GM23248 (cell line): ENCODE data around the gene NTMT1. TPM values are rescaled to one million over a fixed set of nuclear protein-coding genes. Genes with fewer than 3 reads are reported as not detected.

Experiments
- DNase-seq: peaks from one replicate; pipeline ENCODE4 v3.0.0-alpha.2; 2015
- H2AFZ ChIP-seq: fragments of 200-600 bp; sonication (generic); 2 replicates; pipeline ENCODE4 v1.6.1; 2016; ENCODE audit warnings: antibody characterized with exemption
- H3F3A ChIP-seq: fragments of 200-600 bp; sonication (generic); 2 replicates; pipeline ENCODE4 v1.6.1; 2016; ENCODE audit warnings: mild to moderate bottlenecking, antibody characterized with exemption, mixed run types; ENCODE audit not compliant: insufficient read depth
- H3K27ac ChIP-seq: fragments of 200-600 bp; sonication (generic); 2 replicates; pipeline ENCODE4 v1.5.1; 2016; ENCODE audit warnings: mild to moderate bottlenecking
- H3K27me3 ChIP-seq: fragments of 200-600 bp; sonication (generic); replicated peaks from 2 replicates; pipeline ENCODE4 v1.6.1; 2016; ENCODE audit warnings: mild to moderate bottlenecking; ENCODE audit not compliant: insufficient read depth
- H3K36me3 ChIP-seq: fragments of 200-600 bp; sonication (generic); 2 replicates; pipeline ENCODE4 v1.6.1; 2016; ENCODE audit warnings: low read depth, mild to moderate bottlenecking
- H3K4me1 ChIP-seq: fragments of 200-600 bp; sonication (generic); 2 replicates; pipeline ENCODE4 v1.6.1; 2016; ENCODE audit warnings: mild to moderate bottlenecking; ENCODE audit not compliant: insufficient read depth
- H3K4me2 ChIP-seq: fragments of 200-600 bp; sonication (generic); one replicate; pipeline ENCODE4 v1.6.1; 2016; ENCODE audit warnings: mild to moderate bottlenecking; ENCODE audit not compliant: unreplicated experiment
- H3K4me3 ChIP-seq: fragments of 200-600 bp; sonication (generic); 2 replicates; pipeline ENCODE4 v1.5.1; 2016; ENCODE audit warnings: mild to moderate bottlenecking
- H3K79me2 ChIP-seq: fragments of 200-600 bp; sonication (generic); 2 replicates; pipeline ENCODE4 v1.6.1; 2016; ENCODE audit warnings: mild to moderate bottlenecking; ENCODE audit not compliant: insufficient read depth
- H3K9ac ChIP-seq: fragments of 200-600 bp; sonication (generic); 2 replicates; pipeline ENCODE4 v1.6.1; 2016; ENCODE audit warnings: mild to moderate bottlenecking
- H3K9me2 ChIP-seq: fragments of 200-600 bp; sonication (generic); 2 replicates; pipeline ENCODE4 v1.6.1; 2016; ENCODE audit warnings: mixed run types, mild to moderate bottlenecking, moderate library complexity; ENCODE audit not compliant: insufficient read depth
- H3K9me3 ChIP-seq: fragments of 200-600 bp; sonication (generic); one replicate; pipeline ENCODE4 v1.6.1; 2017; ENCODE audit warnings: low read depth
- H4K20me1 ChIP-seq: fragments of 200-600 bp; sonication (generic); 2 replicates; pipeline ENCODE4 v1.6.0; 2016; ENCODE audit not compliant: insufficient read depth
- EZH2 ChIP-seq: fragments of 200-600 bp; sonication (generic); IDR thresholded peaks from 2 replicates; pipeline ENCODE4 v1.6.1; 2018; ENCODE audit warnings: antibody characterized with exemption, mild to moderate bottlenecking; ENCODE audit not compliant: insufficient read depth, poor library complexity, severe bottlenecking
- EZH2phosphoT487 ChIP-seq: fragments of 200-600 bp; sonication (generic); IDR thresholded peaks from 2 replicates; pipeline ENCODE4 v1.6.1; 2018; ENCODE audit warnings: antibody characterized with exemption, moderate library complexity, mild to moderate bottlenecking, low read depth; ENCODE audit not compliant: insufficient read depth
- WGBS, 2 experiments: methylation state at CpG; one replicate each; pipeline ENCODE4 v1.1.6; 2015 to 2017; ENCODE audit warnings: low lambda C conversion rate in 2 of 2, low coverage in 1 of 2; ENCODE audit errors: missing lambda C conversion rate in 2 of 2; 5-methylcytosine and 5-hydroxymethylcytosine counted together
- in situ Hi-C: fragments of 300-500 bp; cut with MboI; formaldehyde crosslinking; loops from 2 replicates; pipeline ENCODE4 v1.15.0; 2020
- polyA plus RNA-seq: library from polyadenylated mRNA; unstranded; fragments of >200 nt; fragmentation: Nextera tagmentation; extraction: Ambion mirVana; gene quantifications from 2 replicates; pipeline ENCODE4 v1.2.1, GENCODE V29; 2016
- total RNA-seq: library from RNA; depleted of rRNA; stranded (reverse); fragments of >200 nt; shearing (Covaris generic); gene quantifications from 2 replicates; pipeline ENCODE4 v1.2.3, GENCODE V29; 2014

The NTMT1 gene
- total and polyA plus RNA-seq, 2 experiments from 2014 or later: 44.5 to 115 TPM

DNA sequence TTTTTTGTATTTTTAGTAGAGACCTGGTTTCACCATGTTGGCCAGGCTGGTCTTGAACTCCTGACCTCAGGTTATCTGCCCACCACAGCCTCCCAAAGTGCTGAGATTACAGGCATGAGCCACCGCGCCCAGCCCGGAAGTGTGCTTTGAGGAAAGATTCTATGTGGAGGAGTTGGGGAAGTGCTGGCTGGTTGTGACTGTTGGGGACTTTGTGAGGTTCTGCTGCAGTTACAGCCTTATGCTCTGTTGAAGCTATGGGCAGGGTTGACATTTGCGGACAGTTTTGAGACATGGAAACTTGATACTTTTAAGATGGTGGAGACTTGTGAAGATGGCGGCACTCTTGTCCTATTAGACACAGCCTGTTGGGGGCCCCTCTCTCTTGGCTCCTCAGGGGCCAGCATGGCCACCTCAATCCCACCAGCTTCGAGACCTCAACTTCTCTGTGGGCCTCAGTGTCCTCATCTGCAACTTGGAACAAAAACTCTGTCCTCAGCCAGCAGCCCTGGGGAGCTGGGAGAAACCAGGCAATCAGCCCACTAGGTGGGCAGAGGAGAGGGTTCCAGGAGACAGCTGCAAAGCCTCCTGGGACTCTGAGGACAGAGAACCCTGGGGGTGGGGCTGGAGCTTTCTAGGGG is 29.9 kb upstream of the NTMT1 start:
- no peaks in the 10 kb centered on the region for H3K27me3 ChIP-seq
- peaks cover 28% of the 10 kb centered on the region for H3K4me1 ChIP-seq
- H3K27ac ChIP-seq: peak overlapping the region; percentile 58
- DNase-seq: no peak
- TF ChIP-seq EZH2phosphoT487 (no peak), EZH2 (no peak)
- H3F3A ChIP-seq: peaks cover 14% of the 10 kb centered on the region
- H3K36me3 ChIP-seq: no peaks in the 10 kb centered on the region
- H4K20me1 ChIP-seq: no peaks in the 10 kb centered on the region
- no peaks in the 10 kb centered on the region for H3K9me2 ChIP-seq
- WGBS, 2 experiments: 86 to 89% methylated on average over 6 of the region's 6 CpGs
- peak overlapping the region; percentile 74; the same call in 1 of the 2 replicates for H2AFZ ChIP-seq
- no peaks in the 10 kb centered on the region for H3K79me2 ChIP-seq
- H3K4me2 ChIP-seq: no peak overlapping the region
- in situ Hi-C loops: no loop called here
- H3K9me3 ChIP-seq: no peaks in the 10 kb centered on the region
- no peak overlapping the region for H3K9ac ChIP-seq
- no peak overlapping the region for H3K4me3 ChIP-seq

DNA sequence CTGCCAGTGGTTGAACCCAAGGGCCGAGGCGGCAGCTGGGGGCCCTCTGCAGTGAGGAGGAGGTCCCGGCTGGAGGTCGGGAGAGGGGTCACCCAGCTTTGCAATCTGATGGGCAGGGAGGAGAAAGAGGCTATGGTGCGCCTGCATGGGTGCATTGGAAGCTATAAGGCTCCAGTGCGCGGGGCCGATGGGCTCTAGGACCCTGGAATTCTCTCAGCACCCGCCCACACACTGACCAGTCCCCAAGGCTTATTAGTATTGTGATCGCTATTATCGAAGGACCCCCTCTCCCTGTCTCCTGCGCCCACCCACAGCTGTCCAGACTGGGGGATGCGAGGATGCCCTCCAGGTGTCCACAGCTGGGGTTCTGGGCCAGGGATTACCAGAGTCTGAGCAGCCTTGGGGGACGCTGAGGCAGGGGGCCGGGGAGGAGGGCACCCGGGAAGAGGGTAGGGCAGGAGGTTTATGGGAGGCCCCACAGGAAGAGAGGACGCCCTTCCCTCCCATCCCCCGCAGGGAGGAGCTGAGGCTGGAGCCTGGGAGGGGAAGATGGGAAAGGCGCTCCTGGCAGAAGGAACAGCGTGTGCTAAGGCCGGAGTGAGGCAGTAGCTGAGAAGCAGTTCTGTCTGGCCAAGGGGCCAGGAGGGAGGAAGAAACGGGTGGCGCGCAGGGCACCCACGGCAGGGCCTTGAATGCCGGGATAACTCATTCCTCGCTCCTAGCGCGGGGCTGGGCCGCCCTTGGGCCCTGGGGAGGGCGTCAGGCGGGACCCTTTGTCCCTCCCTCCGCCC is 29.2 kb upstream of the NTMT1 start:
- 30 to 55% methylated on average over 18 to 33 of the region's 33 CpGs for WGBS, 2 experiments
- peak; percentile 68 for DNase-seq
- Histone ChIP-seq H3K27ac (peak overlapping the region; percentile 58; the same call in 1 of the 2 replicates), H4K20me1 (no peaks in the 10 kb centered on the region), H3K4me1 (peaks cover 28% of the 10 kb centered on the region), H3K9me3 (no peaks in the 10 kb centered on the region), H2AFZ (peak overlapping the region; percentile 63), H3F3A (peaks cover 14% of the 10 kb centered on the region), H3K9me2 (no peaks in the 10 kb centered on the region), H3K36me3 (no peaks in the 10 kb centered on the region), H3K9ac (peak overlapping the region; percentile 72), H3K79me2 (no peaks in the 10 kb centered on the region), H3K27me3 (no peaks in the 10 kb centered on the region), H3K4me2 (peak overlapping the region; percentile 20), H3K4me3 (peak overlapping the region; percentile 56; the same call in 1 of the 2 replicates)
- in situ Hi-C loops: no loop called here
- TF ChIP-seq EZH2phosphoT487 (no peak), EZH2 (no peak)

DNA sequence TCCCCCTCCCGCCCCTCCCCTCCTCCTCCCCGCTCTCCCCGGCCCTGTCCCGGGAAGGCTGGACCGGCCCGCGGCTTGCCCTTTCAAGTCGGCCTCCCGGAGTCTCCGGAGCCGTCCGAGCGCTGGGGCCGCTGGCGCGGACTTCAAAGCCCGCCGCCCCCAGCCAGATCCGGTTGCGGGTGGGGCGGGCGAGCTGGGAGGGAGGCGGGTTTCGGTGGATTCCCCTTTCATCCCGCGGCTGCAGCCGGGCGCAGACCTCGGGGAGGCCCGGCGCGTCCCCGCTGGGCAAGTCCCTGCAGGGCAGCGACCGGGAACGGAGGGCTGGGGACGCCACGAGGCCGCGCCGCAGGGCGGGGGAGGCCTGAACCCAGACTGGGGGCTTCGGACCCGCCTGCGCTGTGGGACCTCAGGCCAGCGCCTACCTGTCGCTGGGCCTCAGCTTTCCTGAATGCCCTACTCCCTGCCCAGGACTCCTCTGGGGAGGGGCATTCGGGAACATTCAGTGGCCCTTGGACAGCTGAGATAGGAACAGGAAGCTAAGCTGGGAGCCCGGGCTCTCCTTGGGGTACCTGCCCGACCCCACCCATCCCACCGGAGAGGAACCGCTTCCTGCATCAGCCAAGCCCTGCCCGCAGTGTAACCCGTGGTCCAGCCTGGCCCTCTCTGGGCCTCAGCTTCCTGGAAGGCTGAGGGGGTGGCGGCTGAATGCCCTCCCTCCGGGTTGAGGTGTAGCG is 28.4 kb upstream of the NTMT1 start:
- no peaks in the 10 kb centered on the region for H3K9me2 ChIP-seq
- H3F3A ChIP-seq: peaks cover 14% of the 10 kb centered on the region
- H3K4me2 ChIP-seq: peak overlapping the region; percentile 37
- H3K4me3 ChIP-seq: peak overlapping the region; percentile 56
- 13 to 29% methylated on average over 20 to 47 of the region's 57 CpGs for WGBS, 2 experiments
- TF ChIP-seq EZH2: no peak
- TF ChIP-seq EZH2phosphoT487: no peak
- H3K27me3 ChIP-seq: no peaks in the 10 kb centered on the region
- in situ Hi-C loops: no loop called here
- DNase-seq: peak; percentile 80
- no peaks in the 10 kb centered on the region for H3K36me3 ChIP-seq
- H3K27ac ChIP-seq: peak overlapping the region; percentile 29
- H4K20me1 ChIP-seq: no peaks in the 10 kb centered on the region
- no peaks in the 10 kb centered on the region for H3K79me2 ChIP-seq
- peak overlapping the region; percentile 72 for H3K9ac ChIP-seq
- H3K4me1 ChIP-seq: peaks cover 28% of the 10 kb centered on the region
- H2AFZ ChIP-seq: peak overlapping the region; percentile 63
- H3K9me3 ChIP-seq: no peaks in the 10 kb centered on the region

DNA sequence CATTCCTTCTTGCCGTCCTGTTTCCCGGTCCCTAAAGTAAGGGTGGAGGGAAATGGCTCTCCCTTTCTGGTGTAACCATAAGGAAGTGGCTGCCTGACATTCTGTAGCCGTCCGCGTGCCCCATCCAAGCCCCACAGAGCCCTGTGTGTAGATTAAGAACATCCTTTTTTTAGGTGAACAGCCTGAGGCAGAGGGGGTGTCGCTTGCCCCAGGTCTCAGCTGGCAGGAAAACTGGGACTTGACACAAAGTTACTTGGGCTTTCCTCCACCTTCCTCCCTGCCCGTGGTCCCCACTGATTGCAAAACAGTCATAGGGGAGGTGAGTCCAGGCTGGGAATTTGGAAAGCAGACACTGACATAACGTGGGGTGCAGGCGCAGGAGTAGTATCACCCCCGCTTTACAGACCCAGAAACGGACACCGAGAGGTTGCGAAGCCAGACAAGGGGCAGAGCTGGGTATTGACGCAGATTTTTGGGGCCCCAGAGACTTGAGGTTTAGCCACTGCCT is 27.8 kb upstream of the NTMT1 start:
- Histone ChIP-seq H3K4me2 (peak overlapping the region; percentile 37), H3F3A (peaks cover 14% of the 10 kb centered on the region), H4K20me1 (no peaks in the 10 kb centered on the region), H3K79me2 (no peaks in the 10 kb centered on the region), H3K4me1 (peaks cover 28% of the 10 kb centered on the region), H3K36me3 (no peaks in the 10 kb centered on the region), H3K27me3 (no peaks in the 10 kb centered on the region), H3K9ac (peak overlapping the region; percentile 72; the same call in 1 of the 2 replicates), H3K9me3 (no peaks in the 10 kb centered on the region), H3K9me2 (no peaks in the 10 kb centered on the region), H2AFZ (peak overlapping the region; percentile 63; the same call in 1 of the 2 replicates), H3K4me3 (no peak overlapping the region), H3K27ac (no peak overlapping the region)
- no peak for DNase-seq
- in situ Hi-C loops: no loop called here
- 86 to 88% methylated on average over 14 of the region's 14 CpGs for WGBS, 2 experiments
- TF ChIP-seq EZH2phosphoT487: no peak
- TF ChIP-seq EZH2: no peak
